SU-DHL-6 (cell line): ENCODE data around the gene COL18A1.
"Not testable (repeated sequence)": the region's sequence is repeated elsewhere in the genome, so short reads cannot be mapped to it uniquely, and the experiment has no call there.

Source experiments
- H2AFZ ChIP-seq: fragments of 200-600 bp; sonication (generic); 2 replicates; pipeline ENCODE4 v1.6.1; 2014; ENCODE audit warnings: low read depth, mild to moderate bottlenecking, moderate library complexity, mixed read lengths, antibody characterized with exemption, low read length; ENCODE audit not compliant: severe bottlenecking
- H3F3A ChIP-seq: fragments of 200-600 bp; shearing (Covaris generic); 2 replicates; pipeline ENCODE4 v1.6.0; 2016; ENCODE audit warnings: antibody characterized with exemption, mild to moderate bottlenecking; ENCODE audit not compliant: insufficient read depth
- H3K27ac ChIP-seq: fragments of 200-600 bp; sonication (generic); 2 replicates; pipeline ENCODE4 v1.5.1; 2016; ENCODE audit warnings: low read depth, mild to moderate bottlenecking, low read length, moderate library complexity, mixed read lengths
- H3K27me3 ChIP-seq: fragments of 200-600 bp; sonication (generic), shearing (Covaris generic); 2 replicates; pipeline ENCODE4 v1.6.0; 2014; ENCODE audit warnings: mild to moderate bottlenecking, low read length
- H3K36me3 ChIP-seq: fragments of 200-600 bp; sonication (generic); 2 replicates; pipeline ENCODE4 v1.6.1; 2014; ENCODE audit warnings: mild to moderate bottlenecking, low read length, mixed read lengths
- H3K4me2 ChIP-seq: fragments of 300-600, 200-600 bp; shearing (Covaris generic), sonication (generic); 2 replicates; pipeline ENCODE4 v1.6.0; 2014; ENCODE audit warnings: low read length, low read depth, mild to moderate bottlenecking; ENCODE audit not compliant: poor library complexity, severe bottlenecking
- H3K4me3 ChIP-seq: fragments of 200-600 bp; sonication (generic); 2 replicates; pipeline ENCODE4 v1.5.1; 2014; ENCODE audit warnings: antibody characterized with exemption, low read length, mild to moderate bottlenecking, mixed read lengths; ENCODE audit not compliant: insufficient read depth, poor library complexity, severe bottlenecking
- H3K79me2 ChIP-seq: fragments of 200-600 bp; sonication (generic); 2 replicates; pipeline ENCODE4 v1.6.1; 2014; ENCODE audit warnings: mild to moderate bottlenecking, low read length, moderate library complexity; ENCODE audit not compliant: insufficient read depth
- H3K9ac ChIP-seq: fragments of 200-600 bp; sonication (generic); 2 replicates; pipeline ENCODE4 v1.7.0; 2014; ENCODE audit warnings: mild to moderate bottlenecking, low read length
- H3K9me2 ChIP-seq: fragments of 200-600 bp; sonication (generic); replicated peaks from 2 replicates; pipeline ENCODE4 v1.6.1; 2014; ENCODE audit warnings: low read length; ENCODE audit not compliant: insufficient read depth
- H3K9me3 ChIP-seq: fragments of 200-600 bp; sonication (generic); 2 replicates; pipeline ENCODE4 v1.6.1; 2014; ENCODE audit warnings: low read length, mixed read lengths; ENCODE audit not compliant: insufficient read depth
- H4K20me1 ChIP-seq: fragments of 200-600 bp; sonication (generic); 2 replicates; pipeline ENCODE4 v1.6.1; 2014; ENCODE audit warnings: low read depth, mild to moderate bottlenecking, antibody characterized with exemption, low read length, moderate library complexity, mixed read lengths
- CTCF ChIP-seq: fragments of 200-600 bp; sonication (generic); IDR thresholded peaks from one replicate; pipeline ENCODE4 v1.5.1; 2017; ENCODE audit warnings: antibody characterized with exemption, mild to moderate bottlenecking, low read length, moderate library complexity; ENCODE audit not compliant: insufficient read depth, poor library complexity, severe bottlenecking
- EZH2phosphoT487 ChIP-seq: fragments of 200-600 bp; sonication (generic), shearing (Covaris generic); conservative IDR thresholded peaks from 2 replicates; pipeline ENCODE4 v1.6.1; 2018; ENCODE audit warnings: mild to moderate bottlenecking, antibody characterized with exemption, low read length, moderate library complexity, mixed read lengths

COL18A1 gene

DNA sequence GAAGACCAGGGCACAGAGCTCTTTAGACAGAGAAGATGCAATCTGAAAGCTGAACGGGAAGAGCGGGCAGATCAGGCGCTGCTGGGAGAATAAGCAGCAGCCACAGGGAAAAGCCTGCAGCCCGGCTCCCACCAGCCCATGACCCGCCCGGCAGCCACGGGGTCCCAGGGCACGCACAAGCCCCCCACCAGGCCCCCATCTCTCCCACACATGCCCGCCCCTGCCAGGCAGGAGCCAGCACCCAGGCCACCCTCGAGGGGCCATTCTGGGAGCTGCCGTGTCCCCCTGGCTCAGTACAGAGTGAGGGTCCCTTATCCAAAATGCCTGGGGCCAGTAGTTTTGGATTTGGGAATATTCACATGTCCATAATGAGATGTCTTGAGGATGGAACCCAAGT, 120.9 kb downstream of the COL18A1 start:
- H4K20me1 ChIP-seq, result no peaks in the 10 kb centered on the region
- TF ChIP-seq EZH2phosphoT487, result no peak
- TF ChIP-seq CTCF, result no peak
- no peak overlapping the region for H3K27ac ChIP-seq
- no peaks in the 10 kb centered on the region for H3K9me3 ChIP-seq
- peaks cover 6% of the 10 kb centered on the region; the same call in 1 of the 2 replicates for H3K79me2 ChIP-seq
- no peak overlapping the region for H3K4me2 ChIP-seq
- H3F3A ChIP-seq, result no peaks in the 10 kb centered on the region
- H3K36me3 ChIP-seq, result peaks cover 14% of the 10 kb centered on the region
- H3K9me2 ChIP-seq, result no peaks in the 10 kb centered on the region
- H3K4me3 ChIP-seq, result no peak overlapping the region
- no peaks in the 10 kb centered on the region for H3K27me3 ChIP-seq
- H3K9ac ChIP-seq, result no peak overlapping the region
- H2AFZ ChIP-seq, result no peak overlapping the region

DNA sequence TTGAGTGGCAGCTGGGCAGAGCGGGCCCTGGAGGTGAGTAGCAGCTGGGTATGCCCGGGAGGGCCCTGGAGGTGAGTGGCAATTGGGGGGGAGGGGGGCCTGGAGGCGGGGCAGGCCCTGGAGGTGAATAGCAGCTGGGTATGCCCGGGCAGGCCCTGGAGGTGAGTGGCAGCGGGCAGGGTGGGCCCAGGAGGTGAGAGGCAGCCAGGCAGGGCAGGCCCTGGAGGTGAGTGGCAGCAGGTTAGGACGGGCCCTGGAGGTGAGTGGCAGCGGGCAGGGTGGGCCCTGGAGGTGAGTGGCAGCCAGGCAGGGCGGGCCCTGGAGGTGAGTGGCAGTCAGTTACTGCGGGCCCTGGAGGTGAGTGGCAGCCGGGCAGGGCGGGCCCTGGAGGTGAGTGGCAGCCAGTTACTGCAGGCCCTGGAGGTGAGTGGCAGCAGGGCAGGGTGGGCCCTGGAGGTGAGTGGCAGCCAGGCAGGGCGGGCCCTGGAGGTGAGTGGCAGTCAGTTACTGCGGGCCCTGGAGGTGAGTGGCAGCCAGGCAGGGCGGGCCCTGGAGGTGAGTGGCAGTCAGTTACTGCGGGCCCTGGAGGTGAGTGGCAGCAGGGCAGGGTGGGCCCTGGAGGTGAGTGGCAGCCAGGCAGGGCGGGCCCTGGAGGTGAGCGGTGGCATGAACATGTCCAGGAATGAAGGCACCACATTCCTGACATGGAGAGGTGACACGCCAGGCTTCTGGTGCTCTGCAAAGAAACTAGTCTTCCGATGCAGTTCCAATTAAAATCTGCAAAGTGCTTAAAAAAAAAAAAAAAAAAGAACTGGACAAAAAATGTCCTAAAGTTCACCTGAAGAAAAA, 122.4 kb downstream of the COL18A1 start:
- not testable (repeated sequence) for H4K20me1 ChIP-seq, H3K36me3 ChIP-seq, H3K4me2 ChIP-seq, H2AFZ ChIP-seq, H3K9me3 ChIP-seq, H3F3A ChIP-seq, H3K4me3 ChIP-seq, H3K9ac ChIP-seq, H3K79me2 ChIP-seq, H3K27ac ChIP-seq, H3K27me3 ChIP-seq, H3K9me2 ChIP-seq

DNA sequence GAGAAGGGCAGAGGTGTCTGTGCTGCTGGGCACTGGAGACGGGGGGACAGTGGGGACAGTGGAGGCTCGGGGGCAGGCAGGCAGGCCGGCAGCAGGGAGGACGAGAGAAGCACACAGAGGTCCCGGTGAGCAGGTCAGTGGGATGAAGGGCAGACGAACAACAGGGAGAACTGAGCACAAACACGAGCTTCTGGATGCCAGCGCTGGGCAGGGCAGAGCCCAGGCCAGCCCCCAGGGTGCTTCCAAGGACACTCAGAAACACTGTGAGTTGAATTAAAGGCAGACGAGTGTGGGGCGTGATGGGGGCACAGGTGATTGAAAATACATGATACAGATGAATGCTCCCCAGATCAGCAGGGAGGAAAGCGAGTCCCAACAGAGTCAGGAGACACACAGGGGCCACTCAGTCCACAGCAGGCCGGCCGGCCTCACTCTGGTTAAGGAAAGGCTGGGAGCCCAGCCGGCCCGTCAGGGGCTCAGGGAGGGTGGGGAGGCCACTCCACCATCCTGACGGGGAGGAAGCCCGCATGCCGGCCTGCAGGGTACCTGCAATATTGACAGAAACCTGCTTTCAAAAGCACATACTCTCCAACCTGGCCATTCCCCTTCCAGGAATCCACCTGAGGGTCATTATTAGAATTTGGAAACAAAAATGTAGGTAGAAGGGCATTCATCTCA, 123.2 kb downstream of the COL18A1 start:
- no peak overlapping the region for H3K4me2 ChIP-seq
- no peak for TF ChIP-seq EZH2phosphoT487
- no peak for TF ChIP-seq CTCF
- no peaks in the 10 kb centered on the region; the same call in 1 of the 2 replicates for H4K20me1 ChIP-seq
- no peak overlapping the region for H2AFZ ChIP-seq
- peaks cover 3% of the 10 kb centered on the region; the same call in 1 of the 2 replicates for H3K79me2 ChIP-seq
- no peaks in the 10 kb centered on the region for H3K27me3 ChIP-seq
- peaks cover 4% of the 10 kb centered on the region; the same call in 1 of the 2 replicates for H3K36me3 ChIP-seq
- H3K9me2 ChIP-seq, result no peaks in the 10 kb centered on the region
- no peaks in the 10 kb centered on the region for H3K9me3 ChIP-seq
- no peak overlapping the region for H3K9ac ChIP-seq
- no peak overlapping the region for H3K4me3 ChIP-seq
- no peaks in the 10 kb centered on the region for H3F3A ChIP-seq
- no peak overlapping the region for H3K27ac ChIP-seq
